Keratinocyte (primary cell): Measurements from ENCODE around the gene HELZ2. TPM values are rescaled to one million over a fixed set of nuclear protein-coding genes. Genes with fewer than 3 reads are reported as not detected.

Source experiments
- DNase-seq: peaks from one replicate; pipeline ENCODE4 v3.0.0-alpha.2; 2011; ENCODE audit warnings: low read depth, missing footprints, low spot score
- FAIRE-seq: peaks from 2 replicates; lab custom pipeline; 2011; peaks lifted over from hg19 to GRCh38; lab: Jason Lieb, UNC
- H2AFZ ChIP-seq: 2 replicates; pipeline ENCODE4 v1.6.0; 2012; ENCODE audit warnings: low read length, control low read depth, inconsistent platforms; ENCODE audit not compliant: control insufficient read depth
- H3K27ac ChIP-seq: 2 replicates; pipeline ENCODE4 v1.5.1; 2011; ENCODE audit warnings: low read length; ENCODE audit not compliant: control insufficient read depth, insufficient read depth
- H3K27me3 ChIP-seq: 3 replicates; pipeline ENCODE4 v1.6.0; 2011; ENCODE audit warnings: low read length; ENCODE audit not compliant: control insufficient read depth, insufficient read depth; ENCODE audit errors: extremely low read depth
- H3K36me3 ChIP-seq, 2 experiments: 2 replicates in 1 of 2; 3 replicates in 1 of 2; pipeline ENCODE4 v1.5.1; 2011; ENCODE audit warnings: low read length in 2 of 2, mild to moderate bottlenecking in 1 of 2; ENCODE audit not compliant: control insufficient read depth in 2 of 2, insufficient read depth in 2 of 2; ENCODE audit errors: extremely low read depth in 1 of 2
- H3K4me1 ChIP-seq: 3 replicates; pipeline ENCODE4 v1.5.1; 2011; ENCODE audit warnings: low read length; ENCODE audit not compliant: control insufficient read depth, insufficient read depth; ENCODE audit errors: extremely low read depth
- H3K4me2 ChIP-seq: 3 replicates; pipeline ENCODE4 v1.6.0; 2011; ENCODE audit warnings: low read depth, low read length; ENCODE audit not compliant: control insufficient read depth, insufficient read depth; ENCODE audit errors: extremely low read depth
- H3K4me3 ChIP-seq, 3 experiments: fragments of 200-600 bp in 1 of 3; sonication (generic) in 1 of 3; 2 replicates in 2 of 3; 3 replicates in 1 of 3; pipeline ENCODE4 v1.5.1; 2011 to 2016; ENCODE audit warnings: low read length in 3 of 3, mild to moderate bottlenecking in 3 of 3, control low read depth in 2 of 3, inconsistent platforms in 1 of 3, low read depth in 1 of 3, mixed read lengths in 1 of 3, mixed run types in 1 of 3, moderate library complexity in 1 of 3; ENCODE audit not compliant: control insufficient read depth in 2 of 3, insufficient read depth in 2 of 3; ENCODE audit errors: extremely low read depth in 1 of 3
- H3K79me2 ChIP-seq: 2 replicates; pipeline ENCODE4 v1.6.0; 2012; ENCODE audit warnings: low read length; ENCODE audit not compliant: control insufficient read depth, insufficient read depth
- H3K9ac ChIP-seq: 3 replicates; pipeline ENCODE4 v1.6.0; 2011; ENCODE audit warnings: low read length; ENCODE audit not compliant: control insufficient read depth, insufficient read depth; ENCODE audit errors: extremely low read depth
- H3K9me1 ChIP-seq: 3 replicates; pipeline ENCODE4 v1.6.0; 2011; ENCODE audit warnings: low read length; ENCODE audit not compliant: control insufficient read depth, insufficient read depth; ENCODE audit errors: extremely low read depth
- H3K9me3 ChIP-seq: 2 replicates; pipeline ENCODE4 v1.5.1; 2012; ENCODE audit warnings: low read depth, low read length; ENCODE audit not compliant: control insufficient read depth
- H4K20me1 ChIP-seq: 3 replicates; pipeline ENCODE4 v1.6.0; 2011; ENCODE audit warnings: low read length; ENCODE audit not compliant: control insufficient read depth, insufficient read depth; ENCODE audit errors: extremely low read depth
- CTCF ChIP-seq, 3 experiments: IDR thresholded peaks in 1 of 3; conservative IDR thresholded peaks in 1 of 3; optimal IDR thresholded peaks in 1 of 3; 2 replicates in 2 of 3; 3 replicates in 1 of 3; pipeline versions ENCODE3 to v1.5.1; 2011; ENCODE audit warnings: low read length in 3 of 3, mild to moderate bottlenecking in 3 of 3, moderate library complexity in 2 of 3, control low read depth in 1 of 3, inconsistent platforms in 1 of 3; ENCODE audit not compliant: insufficient read depth in 2 of 3; ENCODE audit errors: extremely low read depth in 1 of 3
- EZH2 ChIP-seq: IDR thresholded peaks from one replicate; pipeline ENCODE4 v1.6.1; 2012; ENCODE audit warnings: inconsistent platforms, mild to moderate bottlenecking, low read length, moderate library complexity
- dilution Hi-C: fragments of 300-500 bp; cut with MboI; formaldehyde crosslinking; loops from one replicate; pipeline ENCODE4 v1.7.0; 2020; ENCODE audit warnings: low sequenced_read_pairs; ENCODE audit not compliant: extremely low pct_ligation_motif_present
- polyA plus RNA-seq, 5 experiments: library from polyadenylated mRNA; depleted of rRNA in 3 of 5; stranded (reverse) in 3 of 5; stranded (forward) in 1 of 5; unstranded in 1 of 5; fragments of >200 nt; gene quantifications; 1 replicate in 1 of 5; 2 replicates in 3 of 5; 3 replicates in 1 of 5; pipeline versions ENCODE4 v1.2.1 to v1.2.3, GENCODE V29; 2011 to 2012; ENCODE audit warnings: missing spikeins in 2 of 5, low read depth in 1 of 5, low replicate concordance in 1 of 5

HELZ2 gene
- polyA plus RNA-seq, 1 donor (not counting 4 experiments of a cell fraction or from before 2014, with no cell fraction given): 14.8 TPM

GRCh38 chr20:63539441-63540370 is 34.3 kb downstream of the HELZ2 start:
- Histone ChIP-seq H3K9me1 (no peaks in the 10 kb centered on the region), H3K4me2 (no peak overlapping the region), H3K27ac (no peak overlapping the region), H3K4me3 (no peak overlapping the region), H3K4me1 (peaks cover 40% of the 10 kb centered on the region), H3K79me2 (peaks cover 10% of the 10 kb centered on the region), H4K20me1 (no peaks in the 10 kb centered on the region), H3K27me3 (no peaks in the 10 kb centered on the region), H3K36me3 (no peaks in the 10 kb centered on the region), H2AFZ (no peak overlapping the region), H3K9ac (no peak overlapping the region), H3K9me3 (no peaks in the 10 kb centered on the region)
- dilution Hi-C loops: no loop called here
- FAIRE-seq (no peak), DNase-seq (no peak)
- no peak for TF ChIP-seq CTCF (optimal IDR thresholded peaks at IDR 0.05 in 1 of 3, IDR thresholded peaks at IDR 0.05 in 1 of 3, conservative IDR thresholded peaks at IDR 0.05 in 1 of 3; ENCODE audit: extremely low read depth in 1 of 3, insufficient read depth in 2 of 3, low read length in 3 of 3)
- TF ChIP-seq EZH2: no peak

- Histone ChIP-seq H3K4me1 (peaks cover 40% of the 10 kb centered on the region), H3K4me2 (no peak overlapping the region), H3K9me3 (no peaks in the 10 kb centered on the region), H2AFZ (no peak overlapping the region), H3K27ac (no peak overlapping the region), H3K9ac (no peak overlapping the region), H4K20me1 (no peaks in the 10 kb centered on the region), H3K27me3 (no peaks in the 10 kb centered on the region), H3K4me3 (no peak overlapping the region), H3K9me1 (no peaks in the 10 kb centered on the region), H3K79me2 (peaks cover 10% of the 10 kb centered on the region), H3K36me3 (no peaks in the 10 kb centered on the region)
- dilution Hi-C loops: no loop called here
- DNase-seq: no peak
- no peak for TF ChIP-seq EZH2
- TF ChIP-seq CTCF (optimal IDR thresholded peaks at IDR 0.05 in 1 of 3, IDR thresholded peaks at IDR 0.05 in 1 of 3, conservative IDR thresholded peaks at IDR 0.05 in 1 of 3; ENCODE audit: extremely low read depth in 1 of 3, insufficient read depth in 2 of 3, low read length in 3 of 3): no peak
- FAIRE-seq: no peak
These were observed 35.0 kb downstream of the HELZ2 start for GRCh38 chr20:63539092-63539430.
